RPMI7951 (cell line): Measurements from ENCODE around the gene BIRC2. TPM values are rescaled to one million over a fixed set of nuclear protein-coding genes. Genes with fewer than 3 reads are reported as not detected.

Experiments
- total RNA-seq: library from RNA; depleted of rRNA; stranded (reverse); fragments of >200 nt; shearing (Covaris generic); gene quantifications from 2 replicates; pipeline ENCODE4 v1.2.3, GENCODE V29; 2014; rRNA removed

Gene BIRC2
- total RNA-seq, 1 experiment from 2014 or later: 98.2 TPM

Other genes starting within 250 kb of the BIRC2 start
- 55.1 and 72.7 TPM in 2 replicates for gene YAP1, start 236.8 kb upstream of the BIRC2 start, total RNA-seq
- gene BIRC3, start 29.7 kb upstream of the BIRC2 start, total RNA-seq: 4.8 and 9.3 TPM in 2 replicates
- gene TMEM123, start 105.6 kb downstream of the BIRC2 start, total RNA-seq: 188 and 257 TPM in 2 replicates
- not detected in 2 replicates for gene MMP7, start 183.5 kb downstream of the BIRC2 start, total RNA-seq